SU-DHL-6 (cell line): ENCODE measurements around the gene TNFRSF4.

Experiments used
- H2AFZ ChIP-seq: fragments of 200-600 bp; sonication (generic); 2 replicates; pipeline ENCODE4 v1.6.1; 2014; ENCODE audit warnings: low read depth, mild to moderate bottlenecking, moderate library complexity, mixed read lengths, antibody characterized with exemption, low read length; ENCODE audit not compliant: severe bottlenecking
- H3F3A ChIP-seq: fragments of 200-600 bp; shearing (Covaris generic); 2 replicates; pipeline ENCODE4 v1.6.0; 2016; ENCODE audit warnings: antibody characterized with exemption, mild to moderate bottlenecking; ENCODE audit not compliant: insufficient read depth
- H3K27ac ChIP-seq: fragments of 200-600 bp; sonication (generic); 2 replicates; pipeline ENCODE4 v1.5.1; 2016; ENCODE audit warnings: low read depth, mild to moderate bottlenecking, low read length, moderate library complexity, mixed read lengths
- H3K27me3 ChIP-seq: fragments of 200-600 bp; sonication (generic), shearing (Covaris generic); 2 replicates; pipeline ENCODE4 v1.6.0; 2014; ENCODE audit warnings: mild to moderate bottlenecking, low read length
- H3K36me3 ChIP-seq: fragments of 200-600 bp; sonication (generic); 2 replicates; pipeline ENCODE4 v1.6.1; 2014; ENCODE audit warnings: mild to moderate bottlenecking, low read length, mixed read lengths
- H3K4me2 ChIP-seq: fragments of 300-600, 200-600 bp; shearing (Covaris generic), sonication (generic); 2 replicates; pipeline ENCODE4 v1.6.0; 2014; ENCODE audit warnings: low read length, low read depth, mild to moderate bottlenecking; ENCODE audit not compliant: poor library complexity, severe bottlenecking
- H3K4me3 ChIP-seq: fragments of 200-600 bp; sonication (generic); 2 replicates; pipeline ENCODE4 v1.5.1; 2014; ENCODE audit warnings: antibody characterized with exemption, low read length, mild to moderate bottlenecking, mixed read lengths; ENCODE audit not compliant: insufficient read depth, poor library complexity, severe bottlenecking
- H3K79me2 ChIP-seq: fragments of 200-600 bp; sonication (generic); 2 replicates; pipeline ENCODE4 v1.6.1; 2014; ENCODE audit warnings: mild to moderate bottlenecking, low read length, moderate library complexity; ENCODE audit not compliant: insufficient read depth
- H3K9ac ChIP-seq: fragments of 200-600 bp; sonication (generic); 2 replicates; pipeline ENCODE4 v1.7.0; 2014; ENCODE audit warnings: mild to moderate bottlenecking, low read length
- H3K9me2 ChIP-seq: fragments of 200-600 bp; sonication (generic); replicated peaks from 2 replicates; pipeline ENCODE4 v1.6.1; 2014; ENCODE audit warnings: low read length; ENCODE audit not compliant: insufficient read depth
- H3K9me3 ChIP-seq: fragments of 200-600 bp; sonication (generic); 2 replicates; pipeline ENCODE4 v1.6.1; 2014; ENCODE audit warnings: low read length, mixed read lengths; ENCODE audit not compliant: insufficient read depth
- H4K20me1 ChIP-seq: fragments of 200-600 bp; sonication (generic); 2 replicates; pipeline ENCODE4 v1.6.1; 2014; ENCODE audit warnings: low read depth, mild to moderate bottlenecking, antibody characterized with exemption, low read length, moderate library complexity, mixed read lengths
- EZH2phosphoT487 ChIP-seq: fragments of 200-600 bp; sonication (generic), shearing (Covaris generic); conservative IDR thresholded peaks from 2 replicates; pipeline ENCODE4 v1.6.1; 2018; ENCODE audit warnings: mild to moderate bottlenecking, antibody characterized with exemption, low read length, moderate library complexity, mixed read lengths
- TF ChIP-seq, protein P1 (sequence below): fragments of 200-600 bp; sonication (generic); IDR thresholded peaks from one replicate; pipeline ENCODE4 v1.5.1; 2017; ENCODE audit warnings: antibody characterized with exemption, mild to moderate bottlenecking, low read length, moderate library complexity; ENCODE audit not compliant: insufficient read depth, poor library complexity, severe bottlenecking

The TNFRSF4 gene

DNA sequence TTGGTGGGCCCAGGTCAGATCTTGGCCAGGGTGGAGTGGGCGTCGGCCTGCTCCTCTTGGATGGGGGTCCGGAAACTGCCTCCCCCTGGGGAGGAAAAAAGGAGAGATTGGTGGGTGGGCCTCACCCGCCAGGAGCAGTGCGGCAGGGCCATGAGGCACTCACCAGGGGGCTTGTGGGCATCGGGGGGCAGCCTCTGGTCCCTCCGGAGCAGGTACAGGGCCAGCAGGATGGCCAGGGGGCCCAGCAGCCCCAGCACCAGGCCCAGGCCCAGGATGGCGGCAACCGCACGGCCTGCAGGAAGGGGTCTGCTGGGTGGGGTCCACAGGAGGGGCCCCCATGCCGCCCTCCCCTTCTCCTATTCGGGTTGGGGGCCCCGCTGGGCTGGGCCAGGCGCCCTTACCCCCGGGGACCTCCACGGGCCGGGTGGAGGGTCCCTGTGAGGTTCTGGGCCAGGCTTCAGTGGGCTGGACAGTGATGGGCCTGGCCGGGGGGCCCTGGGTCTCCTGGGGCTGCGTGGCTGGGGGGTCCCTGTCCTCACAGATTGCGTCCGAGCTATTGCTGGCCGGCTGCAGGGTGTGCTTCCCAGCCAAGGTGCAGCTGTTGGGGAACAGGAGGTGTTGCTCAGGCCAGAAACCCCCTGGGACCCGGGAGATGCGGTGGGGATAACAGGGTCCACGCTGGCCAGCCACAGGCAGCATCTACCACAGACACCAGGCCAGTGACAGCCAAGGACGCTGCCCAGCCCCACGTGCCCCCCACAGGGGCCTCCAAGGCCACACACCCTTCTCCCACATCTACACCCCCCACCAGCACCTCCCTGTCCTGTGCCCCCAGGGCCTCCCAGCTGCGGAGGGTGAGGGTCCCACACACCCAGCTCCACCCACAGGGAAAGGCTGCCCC is 2.2 kb downstream of the TNFRSF4 start:
- no peak overlapping the region for H3K4me2 ChIP-seq
- no peak overlapping the region for H3K9ac ChIP-seq

DNA sequence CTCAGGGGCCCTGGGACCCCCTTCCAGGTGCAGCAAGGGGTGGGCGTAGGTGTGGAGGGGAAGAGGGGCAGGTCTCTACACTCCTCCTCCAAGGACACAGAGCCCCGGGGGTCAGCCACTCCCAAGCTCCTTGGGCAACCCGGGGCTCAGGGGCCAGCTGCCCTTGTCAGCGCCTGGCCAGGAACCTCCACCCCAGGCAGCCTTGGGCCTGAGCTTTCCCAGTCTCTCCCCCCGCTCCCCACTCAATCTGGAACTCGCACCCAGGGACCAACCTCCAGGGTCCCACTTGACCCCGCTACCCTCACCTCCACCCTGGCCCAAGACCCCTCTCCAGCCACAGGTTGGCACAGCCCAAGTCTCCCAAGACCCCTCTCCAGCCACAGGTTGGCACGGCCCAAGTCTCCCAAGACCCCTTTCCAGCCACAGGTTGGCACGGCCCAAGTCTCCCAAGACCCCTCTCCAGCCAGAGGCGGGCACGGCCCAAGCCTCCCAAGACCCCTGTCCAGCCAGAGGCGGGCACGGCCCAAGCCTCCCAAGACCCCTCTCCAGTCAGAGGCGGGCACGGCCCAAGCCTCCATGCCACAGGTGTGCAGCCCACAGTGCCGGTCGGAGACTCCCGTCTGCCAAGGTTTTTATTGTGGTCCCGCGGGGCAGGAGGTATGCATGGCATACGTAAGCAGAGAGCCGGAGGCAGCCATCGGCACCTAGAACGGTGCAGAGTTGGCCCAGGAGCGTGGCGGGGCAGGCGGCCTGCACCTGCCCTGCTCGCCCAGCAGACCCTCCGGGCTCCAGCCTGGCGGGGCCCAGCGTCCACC is 3.0 kb downstream of the TNFRSF4 start:
- Histone ChIP-seq H2AFZ (no peak overlapping the region), H3K36me3 (no peaks in the 10 kb centered on the region), H3K79me2 (no peaks in the 10 kb centered on the region), H3K9me2 (no peaks in the 10 kb centered on the region), H3F3A (no peaks in the 10 kb centered on the region), H3K4me3 (no peak overlapping the region), H3K9ac (no peak overlapping the region), H4K20me1 (no peaks in the 10 kb centered on the region), H3K9me3 (no peaks in the 10 kb centered on the region), H3K4me2 (no peak overlapping the region), H3K27ac (no peak overlapping the region), H3K27me3 (no peaks in the 10 kb centered on the region)
- TF ChIP-seq, protein P1, sequence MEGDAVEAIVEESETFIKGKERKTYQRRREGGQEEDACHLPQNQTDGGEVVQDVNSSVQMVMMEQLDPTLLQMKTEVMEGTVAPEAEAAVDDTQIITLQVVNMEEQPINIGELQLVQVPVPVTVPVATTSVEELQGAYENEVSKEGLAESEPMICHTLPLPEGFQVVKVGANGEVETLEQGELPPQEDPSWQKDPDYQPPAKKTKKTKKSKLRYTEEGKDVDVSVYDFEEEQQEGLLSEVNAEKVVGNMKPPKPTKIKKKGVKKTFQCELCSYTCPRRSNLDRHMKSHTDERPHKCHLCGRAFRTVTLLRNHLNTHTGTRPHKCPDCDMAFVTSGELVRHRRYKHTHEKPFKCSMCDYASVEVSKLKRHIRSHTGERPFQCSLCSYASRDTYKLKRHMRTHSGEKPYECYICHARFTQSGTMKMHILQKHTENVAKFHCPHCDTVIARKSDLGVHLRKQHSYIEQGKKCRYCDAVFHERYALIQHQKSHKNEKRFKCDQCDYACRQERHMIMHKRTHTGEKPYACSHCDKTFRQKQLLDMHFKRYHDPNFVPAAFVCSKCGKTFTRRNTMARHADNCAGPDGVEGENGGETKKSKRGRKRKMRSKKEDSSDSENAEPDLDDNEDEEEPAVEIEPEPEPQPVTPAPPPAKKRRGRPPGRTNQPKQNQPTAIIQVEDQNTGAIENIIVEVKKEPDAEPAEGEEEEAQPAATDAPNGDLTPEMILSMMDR: no peak

More for the DNA sequence above, 2.2 kb downstream of the TNFRSF4 start:
- TF ChIP-seq, protein P1: no peak
- no peak for TF ChIP-seq EZH2phosphoT487
- H3K9me3 ChIP-seq: no peaks in the 10 kb centered on the region
- H3K27me3 ChIP-seq: no peaks in the 10 kb centered on the region
- H3K9me2 ChIP-seq: no peaks in the 10 kb centered on the region
- no peak overlapping the region for H3K27ac ChIP-seq
- H4K20me1 ChIP-seq: no peaks in the 10 kb centered on the region
- H3K79me2 ChIP-seq: no peaks in the 10 kb centered on the region
- no peak overlapping the region for H3K4me3 ChIP-seq
- H2AFZ ChIP-seq: no peak overlapping the region
- no peaks in the 10 kb centered on the region for H3F3A ChIP-seq
- no peaks in the 10 kb centered on the region for H3K36me3 ChIP-seq

GRCh38 chr1:1208713-1209433 is 5.1 kb downstream of the TNFRSF4 start:
- no peak for TF ChIP-seq EZH2phosphoT487
- TF ChIP-seq, protein P1: no peak
- Histone ChIP-seq H3K9me2 (no peaks in the 10 kb centered on the region), H3K27ac (no peak overlapping the region), H3K9ac (no peak overlapping the region), H4K20me1 (no peaks in the 10 kb centered on the region), H3K27me3 (no peaks in the 10 kb centered on the region), H3K79me2 (no peaks in the 10 kb centered on the region), H3K36me3 (no peaks in the 10 kb centered on the region), H3F3A (no peaks in the 10 kb centered on the region), H3K9me3 (no peaks in the 10 kb centered on the region), H2AFZ (no peak overlapping the region), H3K4me3 (no peak overlapping the region), H3K4me2 (no peak overlapping the region)
